ENCODE data around the gene GAL3ST2.
A peak's percentile ranks its signal among the peaks of the same experiment; 100 is the strongest.
"Not testable (repeated sequence)": the region's sequence is repeated elsewhere in the genome, so short reads cannot be mapped to it uniquely, and the experiment has no call there.

The GAL3ST2 gene

DNA sequence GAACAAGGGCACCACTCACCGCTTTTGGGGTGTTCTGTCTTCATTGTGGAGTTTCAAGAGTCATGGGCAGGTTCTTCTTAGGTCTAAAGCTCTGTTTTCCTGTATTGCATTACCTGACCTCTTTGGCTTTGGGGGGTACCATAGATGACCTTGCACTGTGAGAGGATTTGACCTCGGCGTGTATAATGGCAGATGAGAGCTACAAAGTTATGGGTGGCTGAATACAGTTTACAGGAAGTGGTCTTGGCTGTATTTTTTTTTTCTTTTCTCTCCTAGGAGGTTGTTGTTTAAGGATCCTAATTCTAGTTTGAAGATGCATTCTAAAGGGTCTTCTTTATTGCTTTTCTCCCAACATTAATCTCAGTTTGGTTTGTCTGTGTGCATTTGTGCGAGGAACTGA, 11.5 kb downstream of the GAL3ST2 start:
- H3K36me3 Mint-ChIP-seq (ENCODE audit: low read depth) = peaks cover 3% of the 10 kb centered on the region
- H3K9me3 Mint-ChIP-seq = peaks cover 23% of the 10 kb centered on the region
- peak overlapping the region; percentile 85 for H3K27ac Mint-ChIP-seq
- no peak overlapping the region for H3K4me3 Mint-ChIP-seq
- DNase-seq = no peak
- H3K4me1 Mint-ChIP-seq (ENCODE audit: low read depth) = peaks cover 27% of the 10 kb centered on the region
- peaks cover 7% of the 10 kb centered on the region for H3K27me3 Mint-ChIP-seq

DNA sequence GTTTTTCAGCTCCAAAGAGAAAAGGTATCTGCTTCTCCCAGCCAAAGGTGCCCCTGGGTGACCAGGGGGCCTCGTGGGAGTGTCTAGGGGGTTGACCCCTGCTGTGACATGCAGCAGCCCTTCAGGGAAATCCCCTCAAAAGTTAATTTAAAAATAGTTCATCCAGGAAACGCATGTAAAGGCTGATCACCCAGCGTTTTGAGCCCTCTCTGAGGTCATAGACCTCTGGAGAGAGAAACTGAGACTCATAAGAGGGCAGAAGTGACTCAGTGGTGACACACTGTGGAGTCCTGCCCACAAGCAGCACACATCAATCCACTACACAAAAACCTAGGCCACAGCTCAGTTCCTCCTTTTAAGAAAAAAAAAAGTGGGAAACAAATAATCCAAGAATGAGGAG, 11.9 kb downstream of the GAL3ST2 start:
- peak; percentile 59 for DNase-seq
- peak overlapping the region; percentile 85 for H3K27ac Mint-ChIP-seq
- H3K27me3 Mint-ChIP-seq = peaks cover 7% of the 10 kb centered on the region
- H3K36me3 Mint-ChIP-seq (ENCODE audit: low read depth) = peaks cover 3% of the 10 kb centered on the region
- H3K9me3 Mint-ChIP-seq = peaks cover 23% of the 10 kb centered on the region
- no peak overlapping the region for H3K4me3 Mint-ChIP-seq
- H3K4me1 Mint-ChIP-seq (ENCODE audit: low read depth) = peaks cover 27% of the 10 kb centered on the region

- not testable (repeated sequence) for H3K27me3 Mint-ChIP-seq; H3K4me3 Mint-ChIP-seq; DNase-seq; H3K36me3 Mint-ChIP-seq (ENCODE audit: low read depth); H3K27ac Mint-ChIP-seq
- peaks cover 23% of the 10 kb centered on the region for H3K9me3 Mint-ChIP-seq
- H3K4me1 Mint-ChIP-seq (ENCODE audit: low read depth) = peaks cover 27% of the 10 kb centered on the region
These were observed 14.8 kb downstream of the GAL3ST2 start for GRCh38 chr2:241791385-241791784.

DNA sequence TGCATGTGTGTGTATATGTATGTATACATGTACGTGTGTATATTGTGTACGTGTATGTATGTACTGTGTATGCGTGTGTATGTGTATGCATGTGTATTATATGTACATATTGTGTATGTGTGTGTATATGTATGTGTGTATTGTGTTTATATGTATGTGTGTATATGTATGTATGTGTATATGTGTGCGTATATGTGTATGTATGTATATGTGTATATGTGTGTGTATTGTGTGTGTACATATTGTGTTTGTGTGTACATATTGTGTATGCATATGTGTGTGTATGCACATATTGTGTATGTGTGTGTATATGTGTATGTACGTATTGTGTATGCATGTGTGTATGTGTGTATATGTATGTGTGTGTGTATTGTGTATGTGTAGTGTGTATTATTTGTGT, 16.8 kb downstream of the GAL3ST2 start:
- Mint-ChIP-seq H3K27ac (no peak overlapping the region), H3K36me3 (ENCODE audit: low read depth) (peaks cover 3% of the 10 kb centered on the region), H3K9me3 (peaks cover 18% of the 10 kb centered on the region), H3K27me3 (peaks cover 7% of the 10 kb centered on the region), H3K4me3 (no peak overlapping the region), H3K4me1 (ENCODE audit: low read depth) (peaks cover 11% of the 10 kb centered on the region)
- no peak for DNase-seq

DNA sequence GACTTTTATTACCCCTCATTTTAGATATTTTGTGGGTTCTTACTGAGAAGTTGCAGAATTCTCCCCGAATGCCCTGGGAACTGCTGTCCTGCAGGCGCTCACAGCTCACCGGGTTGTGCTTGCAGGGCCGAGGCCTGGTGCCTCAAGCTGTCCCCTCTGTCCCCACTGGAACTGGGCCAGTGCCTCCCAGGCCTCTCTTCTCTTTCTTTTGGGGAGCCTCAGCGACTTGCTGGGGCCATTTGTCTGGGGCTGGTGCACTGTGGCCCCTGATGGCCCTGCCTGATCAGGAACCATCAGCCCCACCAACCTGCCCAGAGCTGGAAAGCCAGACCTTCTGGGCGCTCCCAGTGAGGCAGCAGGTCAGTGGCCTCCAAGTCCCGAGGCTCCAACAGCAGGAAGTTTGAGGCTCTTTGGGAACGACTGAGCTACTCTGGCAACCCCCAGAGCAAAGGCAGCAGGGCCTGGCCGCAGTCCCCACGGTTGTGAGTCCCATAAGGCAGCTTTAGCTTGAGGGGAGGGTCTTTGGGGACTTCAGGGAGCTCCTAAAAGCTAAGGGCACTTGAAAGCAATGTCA, 17.7 kb downstream of the GAL3ST2 start:
- peaks cover 3% of the 10 kb centered on the region for H3K36me3 Mint-ChIP-seq (ENCODE audit: low read depth)
- H3K9me3 Mint-ChIP-seq = peaks cover 10% of the 10 kb centered on the region
- H3K4me1 Mint-ChIP-seq (ENCODE audit: low read depth) = peaks cover 2% of the 10 kb centered on the region
- peaks cover 7% of the 10 kb centered on the region for H3K27me3 Mint-ChIP-seq
- no peak overlapping the region for H3K4me3 Mint-ChIP-seq
- no peak overlapping the region for H3K27ac Mint-ChIP-seq
- no peak for DNase-seq

DNA sequence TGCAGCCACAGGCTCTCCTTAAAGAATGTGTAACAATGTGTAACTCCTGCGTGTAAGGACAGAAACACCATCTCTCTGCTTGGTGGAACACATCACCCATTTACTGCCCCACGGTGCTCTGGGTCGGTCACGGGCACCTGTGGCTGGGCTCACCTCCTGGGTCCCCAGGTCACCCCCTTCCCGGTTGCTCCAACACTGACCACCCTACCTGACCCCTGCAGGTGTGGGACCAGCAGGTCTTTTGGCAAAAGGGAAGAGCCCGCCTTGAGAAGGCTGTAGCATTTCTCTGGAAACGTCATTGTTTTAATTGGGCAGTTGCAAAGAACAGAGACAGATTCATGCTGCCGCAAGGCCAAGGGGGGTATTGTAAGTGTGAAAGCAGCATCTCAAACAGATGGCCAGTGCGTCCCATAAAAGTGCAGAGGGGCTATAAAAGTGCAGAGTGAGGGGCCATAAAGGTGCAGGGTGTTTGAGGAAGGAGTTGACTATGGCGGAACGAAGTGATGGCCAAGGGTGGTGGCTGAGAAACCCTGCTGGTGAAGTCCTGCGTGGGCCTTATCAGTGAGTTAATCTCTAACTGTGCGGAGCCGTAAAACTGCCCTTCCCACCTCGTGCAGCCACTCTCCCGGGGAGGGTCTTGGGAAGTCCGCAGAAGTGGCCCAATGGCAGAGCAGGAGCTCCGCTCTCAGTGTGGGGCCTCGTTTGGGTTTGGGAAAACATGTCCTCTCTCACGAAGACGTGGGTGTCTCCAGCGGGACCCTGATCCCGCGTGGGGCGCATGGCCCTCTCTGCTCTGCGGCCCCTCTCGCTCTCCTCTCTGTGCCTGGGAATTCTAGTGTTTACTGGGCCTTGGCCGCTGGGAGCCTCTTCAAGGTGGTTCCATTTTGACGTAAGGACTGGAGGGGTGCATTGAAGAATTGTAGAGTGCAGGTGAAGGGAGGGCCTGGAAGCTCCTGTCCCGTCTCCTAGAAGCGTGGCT, 18.7 kb downstream of the GAL3ST2 start:
- H3K4me1 Mint-ChIP-seq (ENCODE audit: low read depth) = no peaks in the 10 kb centered on the region
- H3K36me3 Mint-ChIP-seq (ENCODE audit: low read depth) = peaks cover 3% of the 10 kb centered on the region
- H3K27ac Mint-ChIP-seq = no peak overlapping the region
- H3K27me3 Mint-ChIP-seq = peaks cover 7% of the 10 kb centered on the region
- no peak for DNase-seq
- H3K4me3 Mint-ChIP-seq = no peak overlapping the region
- H3K9me3 Mint-ChIP-seq = peaks cover 9% of the 10 kb centered on the region

- no peak for DNase-seq
- H3K27me3 Mint-ChIP-seq = no peaks in the 10 kb centered on the region
These were observed 19.6 kb downstream of the GAL3ST2 start for GRCh38 chr2:241796209-241796608.

DNA sequence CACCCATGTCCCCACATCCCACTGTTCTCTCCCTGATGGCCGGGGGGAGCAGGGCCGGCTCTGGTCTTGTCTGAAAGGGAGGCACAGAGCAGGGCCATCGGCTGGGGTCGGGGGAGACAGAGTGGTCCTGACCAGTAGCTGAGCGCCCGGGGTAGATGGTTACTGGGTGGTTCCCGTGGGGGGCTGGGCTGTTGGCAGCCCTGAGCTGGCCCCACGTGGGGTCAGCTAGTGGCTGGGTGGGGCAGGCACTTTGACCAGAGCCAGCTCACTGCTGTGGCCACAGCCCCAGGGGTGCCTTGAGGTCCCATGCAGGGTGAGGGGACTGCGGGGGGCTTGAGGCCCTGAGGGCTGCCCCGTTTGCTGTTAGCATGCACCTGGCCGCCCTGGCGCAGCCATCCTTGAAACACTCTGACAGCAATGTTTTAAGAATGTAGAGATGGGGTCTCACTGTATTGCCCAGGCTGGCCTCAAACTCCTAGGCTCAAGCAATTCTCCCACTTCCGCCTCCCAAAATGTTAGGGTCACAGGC, 20.1 kb downstream of the GAL3ST2 start:
- Mint-ChIP-seq H3K36me3 (ENCODE audit: low read depth) (no peaks in the 10 kb centered on the region), H3K9me3 (no peaks in the 10 kb centered on the region), H3K27ac (no peak overlapping the region), H3K4me1 (ENCODE audit: low read depth) (no peaks in the 10 kb centered on the region), H3K27me3 (no peaks in the 10 kb centered on the region), H3K4me3 (no peak overlapping the region)
- DNase-seq = no peak

More at GRCh38 chr2:241796209-241796608, 19.6 kb downstream of the GAL3ST2 start:
- no peak overlapping the region for H3K4me3 Mint-ChIP-seq
- no peaks in the 10 kb centered on the region for H3K36me3 Mint-ChIP-seq (ENCODE audit: low read depth)
- H3K9me3 Mint-ChIP-seq = no peaks in the 10 kb centered on the region
- H3K4me1 Mint-ChIP-seq (ENCODE audit: low read depth) = no peaks in the 10 kb centered on the region
- H3K27ac Mint-ChIP-seq = no peak overlapping the region

DNA sequence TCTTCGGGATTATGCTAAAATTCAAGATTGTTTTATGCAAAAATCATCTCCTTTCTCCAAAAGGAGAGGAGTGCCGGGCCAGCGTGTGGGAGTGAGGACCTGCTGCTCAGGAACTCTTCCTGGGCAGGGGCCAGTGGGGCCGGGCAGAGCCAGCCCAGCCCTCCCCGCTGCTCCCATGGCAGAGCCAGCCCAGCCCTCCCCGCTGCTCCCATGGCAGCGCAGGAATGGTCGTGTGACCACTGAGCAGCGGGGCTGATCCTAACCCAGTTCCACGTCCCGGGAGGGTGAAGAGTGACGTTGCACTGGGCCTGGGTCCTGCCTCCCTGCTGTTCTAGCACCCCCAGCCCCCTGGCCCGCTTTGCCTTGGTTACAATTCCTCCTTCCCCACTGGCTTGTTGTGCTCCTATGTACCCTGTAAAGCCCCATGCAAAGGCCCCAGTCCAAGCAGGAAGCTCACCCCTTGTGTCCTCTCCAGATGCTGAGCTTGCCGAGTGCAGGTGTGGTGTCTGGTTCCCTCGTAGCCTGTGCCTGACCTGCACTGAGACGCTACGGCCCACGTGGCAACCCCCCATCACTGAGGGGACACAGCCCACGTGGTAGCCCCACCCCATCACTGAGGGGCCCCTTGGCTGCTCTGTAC, 20.9 kb downstream of the GAL3ST2 start:
- no peaks in the 10 kb centered on the region for H3K4me1 Mint-ChIP-seq (ENCODE audit: low read depth)
- H3K9me3 Mint-ChIP-seq = no peaks in the 10 kb centered on the region
- no peak for DNase-seq
- H3K27me3 Mint-ChIP-seq = no peaks in the 10 kb centered on the region
- H3K4me3 Mint-ChIP-seq = no peak overlapping the region
- H3K36me3 Mint-ChIP-seq (ENCODE audit: low read depth) = no peaks in the 10 kb centered on the region
- no peak overlapping the region for H3K27ac Mint-ChIP-seq

GRCh38 chr2:241798081-241798630, 21.5 kb downstream of the GAL3ST2 start:
- no peak for DNase-seq
- no peak overlapping the region for H3K27ac Mint-ChIP-seq
- H3K4me1 Mint-ChIP-seq (ENCODE audit: low read depth) = no peaks in the 10 kb centered on the region
- no peaks in the 10 kb centered on the region for H3K27me3 Mint-ChIP-seq
- no peaks in the 10 kb centered on the region for H3K9me3 Mint-ChIP-seq
- H3K4me3 Mint-ChIP-seq = no peak overlapping the region
- H3K36me3 Mint-ChIP-seq (ENCODE audit: low read depth) = no peaks in the 10 kb centered on the region

DNA sequence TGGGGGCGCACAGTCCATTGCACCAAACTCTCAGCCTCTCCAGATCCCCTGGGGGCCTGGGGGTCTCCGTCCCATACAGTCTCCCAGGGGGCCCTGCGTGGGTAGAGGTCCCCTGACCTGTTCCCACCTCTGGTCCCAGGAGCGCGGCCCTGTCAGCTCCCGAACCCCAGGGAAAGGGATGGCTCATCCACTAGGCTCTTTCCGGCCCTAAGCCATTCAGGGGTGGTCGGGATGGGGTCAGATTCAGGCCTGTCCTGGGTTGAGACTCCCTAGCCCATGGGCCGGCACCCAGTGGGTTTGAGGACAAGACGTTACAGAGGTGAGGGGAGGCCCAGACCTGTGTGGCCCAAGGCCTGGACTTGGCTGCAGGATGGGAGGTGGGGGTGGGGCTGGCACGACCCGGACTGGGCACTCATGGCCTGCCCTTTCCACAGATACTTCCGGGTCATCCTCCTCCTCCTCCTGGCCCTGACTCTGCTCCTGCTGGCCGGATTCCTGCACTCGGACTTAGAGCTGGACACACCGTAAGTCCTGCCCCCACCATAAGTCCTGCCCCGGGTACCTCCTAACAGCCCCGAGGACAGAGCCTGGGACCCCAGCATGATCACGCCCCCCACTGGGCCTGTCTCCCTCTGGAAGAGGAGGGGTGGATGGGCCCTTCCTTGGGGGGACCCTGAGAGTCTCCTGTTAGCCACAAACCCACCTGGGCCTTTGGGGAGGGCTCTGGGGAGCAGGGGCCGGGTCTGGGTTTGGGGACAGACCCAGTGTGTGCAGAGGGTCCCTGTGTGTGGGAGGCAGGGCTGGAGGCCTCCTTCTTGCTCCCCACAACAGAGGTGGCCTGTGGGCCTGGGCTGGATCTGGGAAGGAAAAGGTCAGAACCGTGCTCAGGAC, 22.3 kb downstream of the GAL3ST2 start:
- Mint-ChIP-seq H3K4me1 (ENCODE audit: low read depth) (peaks cover 3% of the 10 kb centered on the region), H3K27me3 (peaks cover 3% of the 10 kb centered on the region), H3K36me3 (ENCODE audit: low read depth) (no peaks in the 10 kb centered on the region), H3K4me3 (no peak overlapping the region), H3K27ac (no peak overlapping the region), H3K9me3 (no peaks in the 10 kb centered on the region)
- DNase-seq = no peak

DNA sequence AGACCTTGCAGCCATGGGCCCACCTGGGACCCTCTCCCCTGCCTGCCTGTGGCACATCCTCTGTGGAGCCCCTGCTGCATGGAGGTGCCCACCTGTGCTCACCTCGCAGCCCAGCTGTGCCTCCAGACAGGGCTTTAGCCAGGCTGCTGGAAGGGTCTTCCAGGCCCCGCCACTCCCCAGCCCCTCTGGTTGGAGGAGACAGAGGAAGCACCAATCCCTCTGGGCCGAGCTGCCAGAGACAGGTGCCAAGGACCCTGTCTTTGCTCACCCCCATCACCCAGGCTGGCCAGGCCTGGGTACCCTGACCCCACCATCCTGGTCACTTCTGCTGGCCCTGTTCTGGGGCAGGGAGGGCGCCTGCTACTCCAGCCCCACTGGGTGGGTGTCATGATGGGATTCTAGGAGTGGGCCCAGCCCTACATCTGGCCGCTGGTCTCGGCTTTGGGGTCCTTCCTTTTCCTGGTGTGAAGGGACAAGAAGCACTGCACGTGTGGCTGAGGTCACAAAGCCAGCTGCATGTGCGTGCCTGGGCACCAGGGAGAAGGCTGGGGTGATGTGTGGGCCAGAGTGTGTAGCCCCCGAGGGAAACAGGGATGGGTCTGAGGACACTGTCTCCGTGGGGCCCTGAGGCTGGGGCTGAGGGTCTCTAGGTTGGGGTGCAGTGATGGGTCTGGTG, 23.0 kb downstream of the GAL3ST2 start:
- no peaks in the 10 kb centered on the region for H3K36me3 Mint-ChIP-seq (ENCODE audit: low read depth)
- no peaks in the 10 kb centered on the region for H3K9me3 Mint-ChIP-seq
- peaks cover 5% of the 10 kb centered on the region for H3K27me3 Mint-ChIP-seq
- H3K27ac Mint-ChIP-seq = no peak overlapping the region
- H3K4me1 Mint-ChIP-seq (ENCODE audit: low read depth) = peaks cover 9% of the 10 kb centered on the region
- no peak for DNase-seq
- H3K4me3 Mint-ChIP-seq = no peak overlapping the region

DNA sequence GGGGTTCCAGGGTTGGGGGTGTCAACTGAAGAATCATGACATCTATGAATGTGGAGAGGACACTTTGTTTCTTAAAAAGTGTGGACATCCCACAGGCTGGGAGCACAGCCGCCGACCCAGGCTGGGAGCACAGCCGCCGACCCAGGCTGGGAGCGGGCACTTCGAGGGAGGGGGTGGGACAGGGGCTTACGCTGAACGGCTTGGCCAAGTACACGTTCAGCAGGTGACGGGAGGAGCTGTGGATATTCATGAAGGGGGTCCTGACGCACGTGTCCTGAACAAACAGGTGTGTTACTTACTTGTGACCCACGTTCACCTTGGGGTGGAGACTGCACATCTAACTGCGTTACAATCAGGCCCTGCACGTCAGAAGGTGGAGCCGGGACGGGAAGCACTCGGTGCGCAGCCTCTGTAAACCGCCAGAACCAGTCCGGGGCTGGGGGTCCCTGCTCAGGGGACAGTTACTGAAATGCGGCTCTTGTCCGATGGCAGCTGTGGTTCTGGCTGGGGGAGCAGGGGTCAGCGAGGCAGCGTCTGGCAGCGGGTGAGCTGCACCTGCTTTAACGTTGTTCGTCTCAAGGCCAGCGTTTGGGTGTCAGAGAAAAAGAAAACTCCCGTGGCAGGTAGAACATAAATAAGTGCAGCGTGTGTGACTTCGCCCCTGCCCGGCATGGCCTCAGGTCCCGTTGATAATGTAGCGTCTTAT, 23.7 kb downstream of the GAL3ST2 start:
- H3K27ac Mint-ChIP-seq; DNase-seq; H3K27me3 Mint-ChIP-seq; H3K4me3 Mint-ChIP-seq; H3K9me3 Mint-ChIP-seq; H3K36me3 Mint-ChIP-seq (ENCODE audit: low read depth): not testable (repeated sequence)
- peaks cover 13% of the 10 kb centered on the region for H3K4me1 Mint-ChIP-seq (ENCODE audit: low read depth)

All from activated T-cell treated with anti-CD3 and anti-CD28 coated beads, Interleukin-2, amount 50 U/mL, for 24 hours (primary cell).